GM19099 (cell line): ENCODE results near the gene FBXW12.

Source experiments
- POLR2A ChIP-seq: IDR thresholded peaks from 3 replicates; pipeline ENCODE4 v1.6.1; 2011; ENCODE audit warnings: low read depth; ENCODE audit not compliant: insufficient read length; ENCODE audit errors: extremely low read depth

FBXW12 gene

DNA sequence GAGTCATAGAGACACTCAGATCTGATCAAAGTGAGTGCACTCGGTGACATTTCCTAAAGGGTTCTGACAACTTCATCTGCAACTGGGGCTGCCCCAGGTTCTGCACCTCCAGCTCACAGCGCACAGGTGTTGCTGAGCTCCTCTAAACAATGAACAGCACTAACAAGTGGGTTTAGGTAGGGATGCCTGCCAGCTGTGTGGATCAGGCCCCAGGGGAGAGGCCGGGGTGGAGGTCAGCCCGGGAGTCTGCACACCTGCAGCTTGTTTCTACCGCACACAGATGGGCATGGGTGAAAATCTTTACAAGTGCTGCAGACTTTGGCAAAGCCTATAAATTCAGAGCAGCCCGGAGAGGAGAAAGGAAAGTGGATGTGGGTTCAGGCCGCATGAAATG lies 355 bp downstream of the FBXW12 start:
- TF ChIP-seq POLR2A = no peak

DNA sequence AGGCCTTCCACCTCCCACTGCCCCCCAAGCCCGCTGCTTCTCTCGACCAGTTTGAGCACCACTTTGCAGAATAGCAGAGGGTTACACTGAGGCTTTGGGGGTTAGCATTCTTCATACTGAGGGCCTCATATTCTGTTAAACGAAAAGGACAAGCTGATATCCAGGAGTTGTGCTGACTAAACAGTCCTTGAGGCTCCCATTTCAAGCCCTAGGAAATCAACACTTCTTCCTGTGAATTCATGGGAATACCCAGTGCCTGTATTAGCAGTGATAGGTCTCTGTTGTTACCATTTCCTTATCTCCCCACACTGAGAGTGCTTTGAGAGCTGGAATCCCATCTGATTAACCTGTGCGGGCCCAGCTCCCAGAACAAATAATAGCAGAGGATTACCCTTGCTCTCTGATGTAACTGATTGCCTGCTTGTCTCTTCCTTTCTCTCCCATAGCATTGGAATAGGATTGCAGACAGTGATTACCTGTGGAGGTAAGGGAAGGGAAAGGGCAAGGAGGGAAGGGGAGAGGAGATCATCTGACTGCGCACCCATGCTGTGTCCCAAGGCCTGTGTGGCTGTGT lies 930 bp downstream of the FBXW12 start:
- TF ChIP-seq POLR2A = no peak

DNA sequence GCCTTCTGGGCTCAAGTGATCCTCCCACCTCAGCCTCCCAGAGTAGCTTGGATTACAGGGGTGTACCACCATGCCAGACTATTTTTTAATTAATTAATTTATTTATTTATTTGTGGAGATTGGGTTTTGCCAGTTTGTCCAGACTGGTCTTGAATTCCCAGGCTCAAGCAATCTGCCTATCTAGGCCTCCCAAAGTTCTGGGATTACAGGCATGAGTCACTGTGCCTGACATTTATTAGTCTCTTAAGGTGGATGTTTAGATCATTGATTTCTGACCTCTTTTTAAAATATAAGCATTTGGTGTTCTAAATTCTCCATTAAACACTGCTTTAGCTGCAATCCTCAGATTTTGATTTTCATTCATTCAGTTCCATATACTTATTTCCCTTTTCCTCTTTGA lies 15.6 kb downstream of the FBXW12 start:
- TF ChIP-seq POLR2A = no peak

DNA sequence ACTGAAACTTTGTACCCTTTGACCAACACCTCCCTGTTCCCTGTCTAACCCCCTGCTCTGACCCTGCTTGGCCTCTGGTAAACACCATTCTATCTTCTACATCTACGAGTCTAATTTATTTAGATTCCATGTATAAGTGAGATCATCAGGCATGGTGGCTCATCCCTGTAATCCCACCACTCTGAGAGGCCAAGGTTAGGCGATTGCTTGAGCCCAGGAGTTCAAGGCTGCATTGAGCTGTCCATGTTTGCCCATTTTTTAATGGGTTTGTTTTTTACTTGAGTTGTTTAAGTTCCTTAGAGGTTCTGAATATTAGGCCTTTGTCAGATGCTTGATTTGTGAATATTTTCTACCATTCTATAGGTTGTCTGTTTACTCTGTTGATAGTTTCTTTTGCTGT lies 16.9 kb downstream of the FBXW12 start:
- TF ChIP-seq POLR2A = no peak

DNA sequence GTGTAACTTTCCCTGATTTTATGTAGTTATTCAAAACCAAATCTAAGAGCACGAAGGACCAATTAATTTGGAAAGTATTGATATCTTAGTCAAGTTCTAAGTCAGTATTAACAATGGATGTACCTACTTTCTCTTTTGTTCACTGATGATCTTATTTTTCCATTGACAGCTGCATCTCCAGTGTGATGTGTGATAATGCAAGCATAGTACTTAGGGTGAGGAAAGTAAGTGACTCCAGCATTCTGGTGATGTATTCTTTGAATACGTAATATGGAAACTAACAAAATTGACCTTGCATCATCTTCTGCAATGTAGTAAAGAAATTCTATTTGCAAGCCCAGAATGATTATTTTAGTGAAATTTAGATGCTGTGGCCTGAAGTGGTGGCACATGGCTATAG lies 22.4 kb downstream of the FBXW12 start:
- TF ChIP-seq POLR2A = no peak

DNA sequence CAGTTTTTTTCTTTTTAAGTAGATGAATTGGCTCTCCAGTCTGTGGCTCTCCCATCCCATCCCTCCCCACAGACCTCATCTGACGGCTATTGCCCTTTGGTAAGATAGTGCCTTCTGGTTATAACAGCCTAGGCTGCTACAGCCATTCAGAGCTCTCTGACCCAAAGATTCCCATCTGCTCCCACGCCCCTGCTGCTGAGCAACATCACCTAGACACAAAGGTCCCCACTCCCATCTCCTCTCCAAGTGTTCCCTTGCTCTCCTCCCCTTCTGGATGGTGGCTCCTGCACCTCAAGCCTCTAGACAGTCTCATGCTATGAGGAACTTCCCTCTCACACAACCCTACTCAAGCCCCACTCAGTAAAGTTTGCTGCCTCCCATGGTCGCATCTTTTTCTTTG lies 23.7 kb downstream of the FBXW12 start:
- no peak for TF ChIP-seq POLR2A

DNA sequence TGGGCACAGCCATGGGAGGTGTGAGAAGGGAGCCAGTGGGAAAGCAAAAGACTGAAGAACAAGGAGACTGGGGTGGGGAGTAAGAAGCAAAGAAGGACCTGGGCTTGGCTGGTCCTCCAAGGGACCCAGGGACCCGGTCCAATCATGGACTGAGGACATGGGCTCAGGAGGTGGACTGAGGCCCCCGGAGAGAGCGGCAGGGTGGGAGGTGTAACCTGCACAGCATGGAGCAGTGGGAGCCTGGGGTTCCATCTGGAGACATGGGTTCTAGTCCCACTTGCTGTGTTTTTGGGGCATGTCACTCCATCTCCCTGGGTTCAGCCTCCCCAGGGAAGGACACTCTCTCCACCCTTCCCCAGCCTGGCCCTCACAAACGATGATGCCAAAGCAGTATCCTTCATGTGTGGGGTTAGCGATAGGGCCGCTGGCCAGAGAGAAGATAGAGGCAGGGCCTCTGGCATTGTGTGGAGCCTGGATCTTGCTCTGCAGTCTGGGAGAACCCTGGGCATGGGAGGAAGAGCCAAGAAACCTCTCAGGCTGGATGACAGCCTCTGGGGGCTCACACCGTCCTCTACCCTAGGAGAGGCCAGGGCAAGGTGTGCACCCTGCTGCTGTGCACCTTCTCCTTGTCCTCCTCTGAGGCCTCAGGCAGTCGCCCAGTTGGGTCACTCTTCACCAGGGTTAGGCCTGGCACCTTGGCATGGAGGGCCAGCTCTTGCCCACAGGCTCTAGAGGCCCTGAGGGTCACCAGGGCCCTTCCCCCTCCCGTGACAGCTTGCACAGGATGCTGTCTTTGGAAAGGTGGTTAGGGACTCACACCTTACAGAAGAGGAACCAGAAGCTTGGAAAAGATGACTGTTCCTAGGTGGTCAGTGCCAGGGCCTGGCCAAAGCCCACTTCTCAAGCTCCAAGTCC lies 26.0 kb downstream of the FBXW12 start:
- no peak for TF ChIP-seq POLR2A

DNA sequence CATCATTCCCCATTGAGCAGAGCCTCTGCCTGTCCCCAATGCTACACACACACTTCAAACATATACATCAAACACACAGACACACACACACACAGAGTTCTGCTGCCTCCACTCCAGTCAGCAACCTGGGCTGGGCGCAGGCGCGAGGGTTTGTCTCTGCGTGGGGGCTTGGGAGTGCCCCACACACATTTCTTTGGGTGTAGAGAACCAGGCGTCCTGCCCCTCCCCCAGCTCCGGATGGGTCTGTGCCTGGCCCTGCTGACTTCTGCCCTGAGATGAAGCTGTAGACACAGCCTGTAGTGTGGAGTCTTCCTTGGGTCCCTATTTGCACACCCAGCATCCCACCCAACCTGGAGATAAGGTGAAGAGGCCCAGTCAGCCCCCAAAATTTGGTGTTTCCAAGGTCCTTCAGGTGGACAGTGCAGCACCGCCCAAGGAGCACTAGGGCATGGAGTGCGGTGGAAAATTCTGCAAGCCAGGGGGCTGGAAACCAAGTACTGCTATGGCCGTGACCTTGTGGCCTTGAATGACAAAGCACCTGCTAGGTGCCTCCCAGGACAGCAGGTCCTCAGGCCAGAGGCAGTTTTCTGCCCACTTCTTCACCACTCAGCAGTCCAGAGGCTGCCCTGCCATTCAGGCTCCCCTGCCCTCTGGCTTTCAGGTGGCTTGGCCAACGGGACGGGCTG lies 26.8 kb downstream of the FBXW12 start:
- TF ChIP-seq POLR2A = no peak

DNA sequence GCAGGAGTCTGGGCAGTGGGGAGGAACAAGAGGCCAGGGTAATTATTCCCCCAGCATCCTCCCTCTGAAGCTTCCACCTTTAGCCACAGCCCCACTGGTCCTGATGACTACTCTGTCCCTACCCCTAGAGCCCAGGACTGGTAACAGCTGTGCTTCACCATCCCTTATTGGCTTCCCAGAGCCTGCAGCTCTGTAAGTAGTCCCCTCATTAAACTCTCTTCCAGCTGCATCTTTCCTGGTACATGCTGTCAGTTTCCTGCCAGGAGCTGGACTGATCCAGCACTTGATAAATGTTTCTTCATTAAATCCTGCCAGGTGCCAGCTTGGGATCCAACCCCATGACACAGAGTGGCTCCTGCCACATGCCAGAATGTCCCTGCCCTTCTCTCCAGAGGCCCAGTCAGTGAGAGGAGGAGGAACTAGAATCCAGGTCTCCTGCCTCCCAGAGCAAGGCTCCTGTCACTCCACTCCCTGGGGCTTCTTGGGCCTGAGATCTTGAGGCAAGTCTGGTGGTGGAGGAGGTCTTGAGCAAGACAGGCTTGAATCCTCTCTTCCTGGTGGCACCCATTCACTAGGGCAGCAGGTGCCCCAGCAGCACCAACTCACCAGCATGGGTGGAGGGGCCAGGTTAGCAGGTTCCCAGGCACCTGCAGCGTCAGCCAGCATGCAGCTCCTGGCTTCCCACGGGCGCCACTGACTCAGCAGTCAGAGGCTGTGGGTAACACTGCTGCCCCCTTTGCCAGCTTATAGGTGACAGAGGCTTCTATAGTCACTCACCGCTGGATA lies 27.6 kb downstream of the FBXW12 start:
- no peak for TF ChIP-seq POLR2A

DNA sequence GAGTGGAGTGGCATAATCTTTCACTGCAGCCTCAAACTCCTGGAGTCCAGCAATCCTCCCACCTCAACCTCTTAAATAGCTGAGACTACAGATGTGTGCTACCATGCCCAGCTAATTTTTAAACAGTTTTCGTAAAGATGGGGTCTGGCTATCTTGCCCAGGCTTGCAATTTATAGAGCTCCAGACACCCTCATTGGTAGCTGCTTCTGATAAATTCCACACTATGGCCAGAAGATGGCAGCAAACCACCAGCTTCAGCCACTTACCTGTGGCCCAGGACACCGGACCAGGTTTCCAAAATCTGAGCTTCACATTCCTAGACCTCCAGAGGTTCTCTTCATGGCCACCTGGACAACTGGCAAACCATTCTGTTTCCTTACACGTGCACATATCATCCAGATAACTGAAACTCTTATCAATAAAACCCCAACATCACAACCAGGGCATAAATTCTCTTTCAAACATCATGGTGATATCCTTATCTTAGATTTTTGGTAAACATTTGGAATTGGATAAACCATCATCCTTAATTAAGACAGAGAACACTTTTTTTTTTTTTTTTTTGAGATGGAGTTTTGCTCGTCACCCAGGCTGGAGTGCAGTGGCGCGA lies 28.9 kb downstream of the FBXW12 start:
- no peak for TF ChIP-seq POLR2A

DNA sequence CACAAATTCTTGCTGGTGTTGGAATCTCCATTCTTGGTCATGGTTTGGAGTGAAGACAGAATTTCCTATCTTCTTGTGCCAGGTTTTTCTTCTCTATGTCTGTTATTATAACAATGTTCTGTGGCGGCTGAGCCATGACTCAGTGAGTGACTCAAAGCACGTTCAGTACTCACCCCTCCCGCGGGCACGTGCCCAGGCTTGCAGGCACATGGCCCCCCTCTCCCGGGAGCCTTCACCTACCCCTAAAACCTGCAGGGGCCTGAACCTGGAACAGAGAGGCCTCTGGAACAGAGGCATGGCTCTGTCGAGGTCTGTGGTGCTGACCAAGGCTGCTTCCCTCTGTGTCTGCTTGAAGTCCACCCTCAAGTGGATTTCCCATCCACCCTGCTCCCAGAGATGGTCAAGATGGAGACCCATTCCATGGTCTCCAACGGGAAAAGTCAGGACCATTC lies 30.3 kb downstream of the FBXW12 start:
- TF ChIP-seq POLR2A = no peak

DNA sequence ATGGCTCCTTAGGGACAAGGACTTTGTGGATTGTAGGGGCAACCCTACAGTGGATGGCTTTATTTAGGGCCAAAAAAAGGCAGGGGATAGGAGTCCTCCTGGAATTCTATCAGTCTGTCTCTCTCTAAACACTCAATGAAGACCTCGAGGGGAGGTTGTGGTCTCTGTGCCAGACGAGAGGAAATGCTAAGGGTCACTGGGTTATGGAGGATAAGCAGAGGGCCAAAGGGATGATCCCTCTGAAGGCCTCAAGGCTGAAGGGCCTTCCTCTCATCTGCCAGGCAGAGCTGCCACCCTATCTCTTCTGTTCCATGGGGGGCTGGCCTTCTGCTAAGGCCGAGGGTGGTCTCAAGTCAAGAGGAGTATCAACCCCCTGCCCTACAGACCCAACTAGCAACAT lies 30.9 kb downstream of the FBXW12 start:
- TF ChIP-seq POLR2A = no peak

DNA sequence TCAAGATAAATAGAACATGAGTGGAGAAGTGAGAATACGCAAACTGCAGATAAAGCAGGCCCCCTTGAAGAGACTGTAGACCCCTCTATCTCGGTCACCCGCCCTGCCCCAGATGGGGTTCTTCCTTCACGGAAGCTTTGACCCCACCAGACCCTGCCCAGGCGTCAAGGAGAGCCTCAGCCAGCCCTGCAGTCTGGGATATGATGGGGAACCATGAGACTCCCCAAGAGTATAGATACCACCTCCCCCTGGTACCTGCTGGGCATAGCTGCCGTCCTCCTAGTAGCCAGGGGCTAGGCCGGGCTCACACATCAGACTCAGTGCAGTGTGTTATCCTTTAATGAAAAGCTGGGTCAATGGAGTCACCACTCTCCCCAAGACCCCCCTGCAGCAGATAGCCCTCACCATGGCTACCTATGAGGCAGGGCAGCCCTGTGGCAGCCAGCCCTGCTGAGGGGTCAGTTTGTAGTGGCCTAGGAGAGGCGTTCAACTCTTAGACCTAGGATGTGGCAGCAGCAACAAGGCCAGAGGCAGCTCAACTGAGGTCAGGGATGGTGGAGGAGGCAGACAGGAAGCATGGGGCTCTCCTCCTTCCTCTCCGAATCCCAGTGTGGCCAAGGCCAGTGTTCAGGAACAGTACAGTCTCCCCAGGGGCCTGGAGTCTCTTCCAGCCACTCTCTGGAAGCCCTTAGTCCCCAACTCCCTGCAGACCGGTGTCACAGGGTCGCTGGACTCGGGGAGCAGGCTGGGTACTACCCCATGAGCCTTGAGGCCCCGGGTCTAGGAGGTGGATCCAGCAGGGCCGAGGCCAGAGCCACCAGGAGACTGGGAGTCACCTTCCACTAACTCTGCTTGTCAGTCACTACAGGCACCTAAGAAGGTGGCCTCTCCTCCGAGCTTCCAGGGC lies 31.8 kb downstream of the FBXW12 start:
- TF ChIP-seq POLR2A = no peak
